NCI-H187 treated with DMSO at 0.1 percent for 48 hours (cell line): Measurements from ENCODE around the gene FNDC3B.

Experiments
- DNase-seq: peaks from one replicate; lab custom pipeline; 2025; lab: John Stamatoyannopoulos, UW

FNDC3B gene

DNA sequence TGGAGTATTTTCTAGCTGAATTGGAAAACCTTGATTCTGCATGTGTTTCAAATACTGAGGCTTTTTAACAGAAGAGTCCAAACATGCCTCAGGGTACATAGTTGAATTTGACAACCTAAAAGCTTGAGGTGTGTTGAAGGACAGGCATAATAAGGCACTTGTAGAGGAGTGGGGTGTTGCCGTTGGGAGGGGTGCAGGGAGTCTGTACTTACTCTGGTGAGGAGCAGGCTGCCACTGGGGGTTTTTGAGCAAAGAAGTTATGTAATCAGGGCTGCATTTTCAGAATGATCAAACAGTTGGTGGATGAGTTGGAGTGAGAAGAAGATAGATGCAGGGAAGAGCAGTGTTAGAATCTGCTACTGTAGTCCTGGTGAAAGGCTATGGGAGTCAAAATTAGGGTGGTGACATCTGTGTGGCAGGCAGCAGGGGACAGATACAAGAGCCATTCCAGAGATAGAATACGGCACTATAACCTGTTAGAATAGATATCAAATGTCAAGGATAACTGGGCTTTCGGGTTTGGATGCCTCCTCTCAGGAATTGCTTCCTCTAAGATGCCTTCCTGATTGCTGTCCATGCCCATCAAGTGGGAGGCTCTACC is 247.3 kb downstream of the FNDC3B start:
- DNase-seq: no peak

GRCh38 chr3:172287937-172288477 is 248.6 kb downstream of the FNDC3B start:
- DNase-seq: no peak

DNA sequence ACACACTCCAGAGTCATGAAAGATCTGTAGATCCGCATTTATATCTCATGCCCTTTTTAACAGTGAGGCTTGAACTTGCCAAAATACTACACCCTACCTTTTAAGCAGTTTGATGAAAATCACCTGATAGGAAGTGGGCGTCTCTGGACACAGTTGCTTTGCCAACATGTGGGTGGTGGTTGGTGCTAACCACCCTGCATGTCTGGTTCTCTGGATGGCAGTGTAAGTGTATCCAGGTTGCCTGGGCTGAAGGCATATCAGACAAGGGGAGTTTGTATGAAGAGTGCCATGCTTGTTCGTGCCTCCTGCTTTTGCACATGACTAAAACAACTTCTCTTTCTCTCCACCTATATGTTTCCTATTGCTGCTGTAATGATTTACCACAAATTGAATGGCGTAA is 249.3 kb downstream of the FNDC3B start:
- no peak for DNase-seq

DNA sequence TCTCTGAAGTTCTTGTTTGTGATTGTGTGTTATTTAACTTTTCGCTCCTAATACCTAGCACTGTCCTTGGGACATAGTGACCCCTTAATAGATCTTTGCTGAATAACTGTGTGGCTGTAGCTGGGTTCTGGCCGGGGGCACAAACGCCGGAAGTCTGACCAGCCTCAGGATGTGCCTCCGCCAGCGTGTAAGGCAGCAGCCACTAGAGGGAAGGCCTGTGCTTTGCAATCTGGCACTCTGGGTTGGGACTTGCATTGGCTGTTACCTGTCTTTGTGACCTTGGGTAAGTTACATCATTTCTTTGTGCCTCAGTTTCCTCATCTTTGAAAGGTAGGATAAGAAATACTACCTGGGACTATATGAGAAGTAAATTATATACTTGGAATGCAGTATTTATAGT is 250.2 kb downstream of the FNDC3B start:
- no peak for DNase-seq

DNA sequence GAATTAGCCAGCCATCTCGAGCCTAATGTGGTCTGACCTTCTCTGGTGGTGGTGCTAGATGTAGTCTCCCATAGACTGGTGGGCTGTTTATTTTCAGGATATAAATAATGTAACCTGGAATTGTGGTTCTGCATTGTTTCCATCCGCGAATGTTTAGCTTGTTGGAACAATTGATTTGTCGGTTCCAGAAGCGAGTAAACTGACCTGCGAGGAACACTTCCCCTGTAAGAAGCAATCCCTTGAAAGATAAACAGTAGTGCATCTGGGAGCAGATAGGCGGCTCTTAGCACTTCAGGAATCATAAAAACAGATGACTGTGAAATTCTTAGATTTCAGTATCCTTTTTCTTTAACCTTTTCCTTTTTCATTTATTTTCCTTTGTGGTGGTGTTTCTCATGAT is 251.1 kb downstream of the FNDC3B start:
- DNase-seq: no peak

DNA sequence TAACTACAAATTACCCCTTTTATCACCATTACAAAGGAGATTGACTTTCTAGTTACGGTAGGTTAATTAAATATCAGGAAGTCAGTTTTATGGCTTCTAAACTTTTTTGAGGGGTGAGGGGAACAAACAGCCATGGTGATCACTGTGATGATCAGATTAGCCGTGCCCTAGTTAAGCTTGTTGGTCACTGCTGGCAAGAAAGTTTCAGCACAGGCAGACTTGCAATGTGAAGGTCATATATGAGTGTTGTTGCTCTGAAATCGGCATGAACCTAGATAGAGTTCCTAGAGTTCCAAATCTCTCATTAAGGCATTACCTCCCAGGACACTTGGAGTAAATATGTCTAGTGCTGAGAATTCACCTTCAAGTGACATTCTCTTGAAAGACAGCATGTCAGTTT is 252.3 kb downstream of the FNDC3B start:
- no peak for DNase-seq

GRCh38 chr3:172292422-172292821 is 253.0 kb downstream of the FNDC3B start:
- DNase-seq: no peak

DNA sequence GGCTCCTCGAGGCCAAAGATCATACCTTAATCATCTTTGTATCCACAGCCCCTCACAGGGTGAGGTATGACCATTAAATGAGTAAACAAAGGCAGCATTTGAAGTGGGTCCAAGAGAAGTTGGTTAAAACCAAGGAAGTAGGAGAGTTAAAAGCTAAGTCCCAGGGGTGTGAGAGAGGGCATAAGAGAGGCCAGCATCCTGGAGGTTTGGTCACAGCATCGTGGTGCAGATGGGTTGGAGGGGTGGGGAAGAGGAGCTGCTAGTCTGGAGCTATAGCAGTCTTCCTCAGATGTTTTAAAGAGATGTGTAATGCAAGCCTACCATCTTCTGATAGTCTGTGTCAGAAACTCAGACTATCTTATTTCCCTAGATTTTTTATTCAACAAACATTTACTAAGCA is 253.7 kb downstream of the FNDC3B start:
- DNase-seq: no peak

DNA sequence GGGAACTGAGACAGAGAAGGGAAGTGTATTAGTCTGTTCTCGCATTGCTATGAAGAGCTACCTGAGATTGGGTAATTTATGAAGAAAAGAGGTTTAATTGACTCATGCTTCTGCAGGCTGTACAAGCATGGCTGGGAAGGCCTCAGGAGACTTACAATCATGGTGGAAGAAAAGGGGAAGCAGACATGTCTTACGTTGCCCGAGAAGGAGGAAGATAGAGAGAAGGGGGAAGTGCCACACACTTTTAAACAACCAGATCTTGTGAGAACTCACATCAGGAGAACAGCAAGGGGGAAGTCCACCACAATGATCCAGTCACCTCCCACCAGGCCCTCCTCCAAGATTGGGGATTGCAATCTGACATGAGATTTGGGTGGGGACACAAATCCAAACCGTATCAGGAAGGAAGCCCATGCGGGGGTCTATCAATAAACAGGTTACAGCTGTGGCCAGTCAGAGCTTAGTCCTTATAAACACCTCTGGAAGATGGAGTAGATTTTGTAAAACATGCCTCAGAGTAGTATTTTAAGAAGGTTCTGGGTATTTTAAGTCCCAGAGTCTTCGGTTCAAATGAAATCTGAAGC is 254.9 kb downstream of the FNDC3B start:
- DNase-seq: no peak

GRCh38 chr3:172296248-172296974 is 257.0 kb downstream of the FNDC3B start:
- no peak for DNase-seq

DNA sequence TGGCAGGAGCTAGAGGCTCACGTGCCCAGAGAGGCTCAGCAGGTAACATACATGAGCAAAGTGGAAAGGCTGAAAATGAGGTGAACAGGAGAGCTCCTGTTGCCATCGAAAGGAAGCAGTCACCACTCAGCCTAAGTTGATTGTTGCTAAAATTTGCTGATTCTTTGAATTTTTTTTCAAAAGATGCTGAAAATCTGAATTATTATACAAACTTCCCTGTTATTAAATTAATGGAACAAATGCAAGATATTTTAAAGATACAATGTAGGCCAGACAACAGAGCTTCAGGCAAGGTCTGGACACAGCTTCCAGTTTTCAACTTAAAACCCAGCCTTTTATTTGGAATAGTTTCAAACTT is 257.6 kb downstream of the FNDC3B start:
- DNase-seq: no peak

- no peak for DNase-seq
Measured at GRCh38 chr3:172298247-172298646, 258.9 kb downstream of the FNDC3B start.

GRCh38 chr3:172300187-172300586 is 260.8 kb downstream of the FNDC3B start:
- no peak for DNase-seq

DNA sequence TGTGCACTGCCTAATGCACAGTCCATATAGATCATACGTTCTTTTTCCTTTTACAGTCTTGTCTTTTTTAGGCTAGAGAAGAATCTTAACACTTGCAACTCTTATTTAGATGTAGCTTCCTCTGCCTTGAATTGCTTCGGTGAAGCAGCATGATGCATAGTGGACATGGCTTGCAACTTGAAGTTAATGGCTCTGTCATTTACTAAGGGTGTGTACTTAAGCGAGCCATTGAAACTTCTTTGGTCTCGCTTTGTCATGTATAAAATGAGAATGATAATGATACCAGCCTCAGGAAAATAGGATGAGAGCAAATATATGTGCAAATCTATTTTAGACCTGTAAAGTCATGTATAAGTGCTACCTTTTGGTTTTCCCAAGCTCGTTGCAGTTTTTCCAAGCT is 261.5 kb downstream of the FNDC3B start:
- DNase-seq: no peak

GRCh38 chr3:172302203-172302602 is 262.8 kb downstream of the FNDC3B start:
- DNase-seq: no peak

DNA sequence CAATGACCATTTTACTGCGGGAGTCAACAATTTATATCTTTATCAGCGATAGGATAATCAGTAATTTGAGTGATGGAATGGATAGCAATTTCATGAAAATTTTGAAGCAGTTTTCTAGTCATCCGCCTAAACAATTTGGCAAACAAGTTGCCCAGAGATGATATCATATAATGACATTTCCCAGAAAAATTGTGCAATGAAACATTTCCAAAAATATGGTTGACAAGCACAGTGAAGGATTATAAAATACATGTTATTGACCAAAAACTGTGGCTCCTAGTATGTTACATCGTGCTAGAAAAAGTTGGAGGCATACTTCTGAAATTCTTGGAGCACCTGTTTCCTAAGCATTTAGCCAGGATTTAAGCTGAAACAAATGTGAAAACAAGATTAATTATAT is 263.8 kb downstream of the FNDC3B start:
- DNase-seq: no peak

DNA sequence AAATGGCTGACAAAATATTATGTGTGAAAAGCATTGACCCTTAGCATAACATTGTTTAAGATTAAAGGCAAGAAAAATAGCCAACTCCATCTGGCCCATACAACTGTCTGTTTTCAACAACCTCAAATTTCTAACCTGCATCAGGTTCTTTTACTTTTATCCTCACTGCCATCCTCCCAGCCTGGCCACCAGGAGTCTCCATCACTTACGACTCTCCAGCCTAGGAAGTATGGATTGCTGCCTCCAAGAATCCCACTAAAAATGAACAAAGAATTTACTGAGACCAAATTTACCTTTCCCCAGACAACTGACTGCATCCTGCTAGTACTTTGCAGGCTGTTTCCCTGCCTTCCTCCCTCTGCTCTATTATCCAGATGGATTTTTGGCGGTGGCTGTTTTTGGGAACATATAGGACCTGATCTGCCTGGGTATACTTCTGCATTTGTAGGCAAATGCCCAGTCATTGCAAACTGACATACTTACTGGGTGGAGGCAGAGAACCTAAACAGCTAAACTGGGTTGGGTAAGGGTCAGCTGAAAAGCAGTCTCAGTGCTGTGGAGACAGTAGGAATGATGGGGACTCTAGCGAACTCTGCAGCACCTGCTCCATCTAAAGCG is 264.7 kb downstream of the FNDC3B start:
- DNase-seq: no peak

- no peak for DNase-seq
Measured at GRCh38 chr3:172305552-172305951, 266.2 kb downstream of the FNDC3B start.

- DNase-seq: no peak
Measured at GRCh38 chr3:172305974-172306373, 266.6 kb downstream of the FNDC3B start.

DNA sequence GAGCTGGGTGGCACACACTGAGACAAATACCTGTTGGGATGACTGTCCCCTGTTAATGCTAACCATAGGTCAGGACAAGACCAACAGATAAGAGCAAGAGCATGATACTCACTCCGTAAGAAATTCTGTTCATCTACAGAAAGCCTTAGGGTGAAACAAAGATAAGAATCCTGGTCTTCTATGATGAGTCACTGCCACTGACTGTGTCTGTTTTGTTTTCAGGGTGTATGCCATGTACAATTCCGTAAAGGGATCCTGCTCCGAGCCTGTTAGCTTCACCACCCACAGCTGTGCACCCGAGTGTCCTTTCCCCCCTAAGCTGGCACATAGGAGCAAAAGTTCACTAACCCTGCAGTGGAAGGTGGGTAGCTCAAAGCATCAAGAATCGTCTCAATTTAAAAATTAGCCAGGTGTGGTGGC is 267.8 kb downstream of the FNDC3B start:
- no peak for DNase-seq

GRCh38 chr3:172309059-172309458 is 269.7 kb downstream of the FNDC3B start:
- DNase-seq: no peak

GRCh38 chr3:172309741-172310427 is 270.5 kb downstream of the FNDC3B start:
- DNase-seq: no peak

GRCh38 chr3:172310428-172310760 is 271.0 kb downstream of the FNDC3B start:
- no peak for DNase-seq
